Suprapubic skin (tissue), 4 donors: ENCODE results near the gene PTGR3. TPM values are rescaled to one million over a fixed set of nuclear protein-coding genes. Genes with fewer than 3 reads are reported as not detected.

Experiments used
- DNase-seq, 2 donors: peaks; one replicate each; pipeline ENCODE4 v3.0.0-alpha.2; 2019; ENCODE audit warnings: low spot score in 2 of 2
- H3K27ac ChIP-seq: fragments of 200-600 bp; sonication (generic); one replicate; pipeline ENCODE4 v1.5.1; 2019
- H3K27me3 ChIP-seq: fragments of 200-600 bp; sonication (generic); one replicate; pipeline ENCODE4 v1.5.1; 2019
- H3K36me3 ChIP-seq: fragments of 200-600 bp; sonication (generic); one replicate; pipeline ENCODE4 v1.5.1; 2019
- H3K4me1 ChIP-seq: fragments of 200-600 bp; sonication (generic); one replicate; pipeline ENCODE4 v1.5.1; 2019
- H3K4me3 ChIP-seq: fragments of 200-600 bp; sonication (generic); one replicate; pipeline ENCODE4 v1.5.1; 2019; ENCODE audit warnings: mild to moderate bottlenecking
- H3K9me3 ChIP-seq: fragments of 200-600 bp; sonication (generic); one replicate; pipeline ENCODE4 v1.5.1; 2019
- EP300 ChIP-seq: sonication (generic); formaldehyde crosslinking; IDR thresholded peaks from one replicate; pipeline ENCODE4 v1.6.1; 2017; ENCODE audit warnings: antibody characterized with exemption
- POLR2A ChIP-seq, 2 donors: fragments of 450-650 bp; IDR thresholded peaks; one replicate each; pipeline ENCODE4 v1.6.1; 2017; ENCODE audit warnings: antibody characterized with exemption in 2 of 2, mild to moderate bottlenecking in 2 of 2, moderate library complexity in 2 of 2
- POLR2AphosphoS5 ChIP-seq, 3 donors: sonication (generic); formaldehyde crosslinking; IDR thresholded peaks; one replicate each; pipeline ENCODE4 v1.6.1; 2017; ENCODE audit warnings: antibody characterized with exemption in 3 of 3
- WGBS: methylation state at CpG from one replicate; pipeline ENCODE4 v1.1.5; 2018; 5-methylcytosine and 5-hydroxymethylcytosine counted together
- total RNA-seq, 4 donors: library from RNA; depleted of rRNA; stranded (reverse); fragments of >200 nt; gene quantifications; one replicate each; pipeline ENCODE4 v1.1.0, GENCODE V29; 2016
- TF ChIP-seq, protein P1 (sequence below), 2 donors: fragments of 200-600 bp in 1 of 2; fragments of 450-650 bp in 1 of 2; sonication (generic) in 1 of 2; IDR thresholded peaks; one replicate each; pipeline ENCODE4 v1.5.1; 2016 to 2019; ENCODE audit warnings: antibody characterized with exemption in 2 of 2, mild to moderate bottlenecking in 1 of 2, moderate library complexity in 1 of 2

Gene PTGR3
- total RNA-seq, 4 donors from 2014 or later: 14.0 to 20.4 (median 15.5) TPM

DNA sequence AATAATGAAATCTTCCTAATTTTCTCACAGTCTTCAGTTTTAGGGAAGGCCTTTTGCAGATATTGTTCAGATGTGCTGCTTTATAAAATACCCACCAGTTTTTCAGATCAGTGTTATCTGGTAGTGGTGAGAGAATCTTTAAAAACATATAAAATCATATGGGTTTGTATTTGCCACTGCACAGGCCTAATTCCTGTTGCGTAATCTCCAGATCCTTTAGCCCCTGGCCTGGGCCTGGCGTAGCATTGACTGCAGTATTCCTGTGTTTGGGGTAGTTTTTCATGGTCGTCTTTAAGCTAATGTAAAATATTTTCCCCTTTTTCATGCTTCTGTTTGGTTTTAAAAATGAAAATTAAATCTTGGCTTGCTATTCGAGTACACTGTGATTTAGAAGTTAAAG is 44.8 kb upstream of the PTGR3 start:
- H3K27me3 ChIP-seq: no peaks in the 10 kb centered on the region
- H3K27ac ChIP-seq: no peak overlapping the region
- H3K9me3 ChIP-seq: no peaks in the 10 kb centered on the region
- TF ChIP-seq POLR2A (IDR thresholded peaks at IDR 0.05) (no peak), POLR2AphosphoS5 (IDR thresholded peaks at IDR 0.05) (no peak), EP300 (no peak)
- TF ChIP-seq, protein P1, sequence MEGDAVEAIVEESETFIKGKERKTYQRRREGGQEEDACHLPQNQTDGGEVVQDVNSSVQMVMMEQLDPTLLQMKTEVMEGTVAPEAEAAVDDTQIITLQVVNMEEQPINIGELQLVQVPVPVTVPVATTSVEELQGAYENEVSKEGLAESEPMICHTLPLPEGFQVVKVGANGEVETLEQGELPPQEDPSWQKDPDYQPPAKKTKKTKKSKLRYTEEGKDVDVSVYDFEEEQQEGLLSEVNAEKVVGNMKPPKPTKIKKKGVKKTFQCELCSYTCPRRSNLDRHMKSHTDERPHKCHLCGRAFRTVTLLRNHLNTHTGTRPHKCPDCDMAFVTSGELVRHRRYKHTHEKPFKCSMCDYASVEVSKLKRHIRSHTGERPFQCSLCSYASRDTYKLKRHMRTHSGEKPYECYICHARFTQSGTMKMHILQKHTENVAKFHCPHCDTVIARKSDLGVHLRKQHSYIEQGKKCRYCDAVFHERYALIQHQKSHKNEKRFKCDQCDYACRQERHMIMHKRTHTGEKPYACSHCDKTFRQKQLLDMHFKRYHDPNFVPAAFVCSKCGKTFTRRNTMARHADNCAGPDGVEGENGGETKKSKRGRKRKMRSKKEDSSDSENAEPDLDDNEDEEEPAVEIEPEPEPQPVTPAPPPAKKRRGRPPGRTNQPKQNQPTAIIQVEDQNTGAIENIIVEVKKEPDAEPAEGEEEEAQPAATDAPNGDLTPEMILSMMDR (IDR thresholded peaks at IDR 0.05): no peak
- WGBS: 77% methylated on average over 4 of the region's 4 CpGs
- H3K4me3 ChIP-seq: no peak overlapping the region
- H3K4me1 ChIP-seq: peaks cover 28% of the 10 kb centered on the region
- no peak for DNase-seq
- H3K36me3 ChIP-seq: no peaks in the 10 kb centered on the region

GRCh38 chr18:75253043-75253442 is 44.1 kb upstream of the PTGR3 start:
- H3K4me1 ChIP-seq: peaks cover 31% of the 10 kb centered on the region
- no peak for DNase-seq
- TF ChIP-seq POLR2A (IDR thresholded peaks at IDR 0.05) (no peak), POLR2AphosphoS5 (IDR thresholded peaks at IDR 0.05) (no peak), EP300 (no peak)
- TF ChIP-seq, protein P1 (IDR thresholded peaks at IDR 0.05): no peak
- no peaks in the 10 kb centered on the region for H3K27me3 ChIP-seq
- no peak overlapping the region for H3K4me3 ChIP-seq
- WGBS: 89% methylated on average over 1 of the region's 1 CpG
- H3K27ac ChIP-seq: no peak overlapping the region
- no peaks in the 10 kb centered on the region for H3K9me3 ChIP-seq
- no peaks in the 10 kb centered on the region for H3K36me3 ChIP-seq

DNA sequence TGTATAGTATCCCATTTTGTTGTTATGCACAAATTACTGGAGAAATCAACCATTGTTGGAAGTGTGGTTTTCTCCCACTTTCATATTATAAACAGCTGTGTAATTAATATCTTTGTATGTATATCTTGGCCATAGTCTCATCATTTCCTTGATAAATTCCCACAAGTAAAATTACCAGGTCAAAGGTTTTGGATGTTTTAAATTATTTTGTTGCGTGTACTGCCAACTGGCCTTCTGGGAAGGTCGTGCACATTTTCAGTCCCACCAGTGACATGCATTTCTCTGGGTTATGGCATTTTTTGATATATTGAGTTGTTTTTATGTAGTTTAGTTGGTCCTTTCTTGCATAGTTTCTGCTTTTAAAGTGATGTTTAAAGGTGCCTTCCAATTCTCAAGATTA is 43.2 kb upstream of the PTGR3 start:
- no peak for DNase-seq
- WGBS: 51% methylated on average over 2 of the region's 2 CpGs

GRCh38 chr18:75251466-75251865 is 42.5 kb upstream of the PTGR3 start:
- Histone ChIP-seq H3K4me3 (no peak overlapping the region), H3K27ac (no peak overlapping the region), H3K9me3 (no peaks in the 10 kb centered on the region), H3K36me3 (no peaks in the 10 kb centered on the region), H3K4me1 (peaks cover 37% of the 10 kb centered on the region), H3K27me3 (no peaks in the 10 kb centered on the region)
- WGBS: 61% methylated on average over 5 of the region's 5 CpGs
- no peak for DNase-seq
- TF ChIP-seq EP300 (no peak), POLR2AphosphoS5 (IDR thresholded peaks at IDR 0.05) (no peak), POLR2A (IDR thresholded peaks at IDR 0.05) (no peak)
- TF ChIP-seq, protein P1 (IDR thresholded peaks at IDR 0.05): no peak

More for the DNA sequence above, 43.2 kb upstream of the PTGR3 start:
- no peak overlapping the region for H3K27ac ChIP-seq
- no peaks in the 10 kb centered on the region for H3K9me3 ChIP-seq
- H3K4me3 ChIP-seq: no peak overlapping the region
- H3K4me1 ChIP-seq: peaks cover 32% of the 10 kb centered on the region
- TF ChIP-seq EP300 (no peak), POLR2AphosphoS5 (IDR thresholded peaks at IDR 0.05) (no peak), POLR2A (IDR thresholded peaks at IDR 0.05) (no peak)
- TF ChIP-seq, protein P1 (IDR thresholded peaks at IDR 0.05): no peak
- no peaks in the 10 kb centered on the region for H3K36me3 ChIP-seq
- H3K27me3 ChIP-seq: no peaks in the 10 kb centered on the region

- 93% methylated on average over 11 of the region's 20 CpGs for WGBS
- H3K4me3 ChIP-seq: no peak overlapping the region
- TF ChIP-seq, protein P1 (IDR thresholded peaks at IDR 0.05): no peak
- TF ChIP-seq POLR2AphosphoS5 (IDR thresholded peaks at IDR 0.05) (no peak), EP300 (no peak), POLR2A (IDR thresholded peaks at IDR 0.05) (no peak)
- no peaks in the 10 kb centered on the region for H3K9me3 ChIP-seq
- no peaks in the 10 kb centered on the region for H3K36me3 ChIP-seq
- peaks cover 44% of the 10 kb centered on the region for H3K4me1 ChIP-seq
- H3K27ac ChIP-seq: no peak overlapping the region
- H3K27me3 ChIP-seq: no peaks in the 10 kb centered on the region
- no peak for DNase-seq
These were observed 41.5 kb upstream of the PTGR3 start for GRCh38 chr18:75250471-75250821.
